Activated T-cell treated with anti-CD3 and anti-CD28 coated beads for 48 hours (primary cell): ENCODE measurements around the gene INF2.
"Not testable (repeated sequence)": the region's sequence is repeated elsewhere in the genome, so short reads cannot be mapped to it uniquely, and the experiment has no call there.

ENCODE experiments used
- DNase-seq: peaks from one replicate; pipeline ENCODE4 v3.0.0-alpha.2; 2020; ENCODE audit warnings: low read depth

INF2 gene

GRCh38 chr14:104721505-104722431 is 32.4 kb downstream of the INF2 start:
- DNase-seq, result no peak

GRCh38 chr14:104722938-104723650 is 33.7 kb downstream of the INF2 start:
- no peak for DNase-seq

- DNase-seq, result peak; percentile 51
These were observed 34.4 kb downstream of the INF2 start, which contains the start of gene ADSS1 for GRCh38 chr14:104723651-104724406. ADSS1 (plus strand) TSS chr14:104724229; CDS start chr14:104724271, 42 bp downstream.

- DNase-seq, result no peak
These were observed 35.1 kb downstream of the INF2 start for GRCh38 chr14:104724407-104724980.

GRCh38 chr14:104724981-104725771 is 35.8 kb downstream of the INF2 start:
- DNase-seq, result no peak

GRCh38 chr14:104725772-104726548 is 36.5 kb downstream of the INF2 start:
- no peak for DNase-seq

GRCh38 chr14:104726600-104727451 is 37.4 kb downstream of the INF2 start:
- no peak for DNase-seq

- DNase-seq, result no peak
These were observed 39.2 kb downstream of the INF2 start for GRCh38 chr14:104728631-104729030.

- DNase-seq, result not testable (repeated sequence)
These were observed 39.9 kb downstream of the INF2 start for GRCh38 chr14:104729176-104729834.

- DNase-seq, result no peak
These were observed 40.4 kb downstream of the INF2 start for GRCh38 chr14:104729835-104730181.

GRCh38 chr14:104730487-104730886 is 41.1 kb downstream of the INF2 start:
- DNase-seq, result no peak

- no peak for DNase-seq
These were observed 42.2 kb downstream of the INF2 start for GRCh38 chr14:104731320-104732294.

- DNase-seq, result no peak
These were observed 43.0 kb downstream of the INF2 start for GRCh38 chr14:104732355-104732804.

- DNase-seq, result no peak
These were observed 43.7 kb downstream of the INF2 start for GRCh38 chr14:104732931-104733681.

GRCh38 chr14:104734051-104734587 is 44.7 kb downstream of the INF2 start:
- DNase-seq, result no peak

GRCh38 chr14:104734601-104734990 is 45.2 kb downstream of the INF2 start:
- no peak for DNase-seq
